Measurements from ENCODE around the gene TMEM205.

The TMEM205 gene

DNA sequence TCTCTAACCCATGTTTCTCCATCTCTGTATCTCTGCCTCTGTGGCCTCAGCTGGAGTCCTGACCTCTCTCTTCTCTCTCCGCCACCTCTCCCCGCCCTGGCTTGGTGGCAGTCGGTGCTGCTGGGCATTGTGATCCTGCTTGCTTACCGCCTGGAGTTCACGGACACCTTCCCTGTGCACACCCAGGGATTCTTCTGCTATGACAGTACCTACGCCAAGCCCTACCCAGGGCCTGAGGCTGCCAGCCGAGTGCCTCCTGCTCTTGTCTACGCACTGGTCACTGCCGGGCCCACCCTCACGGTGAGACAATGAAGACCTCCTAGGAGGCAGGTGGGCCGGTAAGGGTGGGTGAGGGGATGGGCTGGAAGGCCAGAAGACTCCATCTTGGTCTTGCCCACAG is 13.4 kb upstream of the TMEM205 start:
- no peak overlapping the region for H3K4me3 ChIP-seq (ENCODE audit: low read depth, low read length, poor library complexity, severe bottlenecking)
- H4K20me1 ChIP-seq (ENCODE audit: insufficient read depth, low read length): no peaks in the 10 kb centered on the region
- H3K4me2 ChIP-seq (ENCODE audit: low read length): no peak overlapping the region
- no peaks in the 10 kb centered on the region for H3K9me3 ChIP-seq (ENCODE audit: low read length)
- no peak for TF ChIP-seq EZH2 (IDR thresholded peaks at IDR 0.05; ENCODE audit: borderline replicate concordance, low read length)
- TF ChIP-seq, protein P1, sequence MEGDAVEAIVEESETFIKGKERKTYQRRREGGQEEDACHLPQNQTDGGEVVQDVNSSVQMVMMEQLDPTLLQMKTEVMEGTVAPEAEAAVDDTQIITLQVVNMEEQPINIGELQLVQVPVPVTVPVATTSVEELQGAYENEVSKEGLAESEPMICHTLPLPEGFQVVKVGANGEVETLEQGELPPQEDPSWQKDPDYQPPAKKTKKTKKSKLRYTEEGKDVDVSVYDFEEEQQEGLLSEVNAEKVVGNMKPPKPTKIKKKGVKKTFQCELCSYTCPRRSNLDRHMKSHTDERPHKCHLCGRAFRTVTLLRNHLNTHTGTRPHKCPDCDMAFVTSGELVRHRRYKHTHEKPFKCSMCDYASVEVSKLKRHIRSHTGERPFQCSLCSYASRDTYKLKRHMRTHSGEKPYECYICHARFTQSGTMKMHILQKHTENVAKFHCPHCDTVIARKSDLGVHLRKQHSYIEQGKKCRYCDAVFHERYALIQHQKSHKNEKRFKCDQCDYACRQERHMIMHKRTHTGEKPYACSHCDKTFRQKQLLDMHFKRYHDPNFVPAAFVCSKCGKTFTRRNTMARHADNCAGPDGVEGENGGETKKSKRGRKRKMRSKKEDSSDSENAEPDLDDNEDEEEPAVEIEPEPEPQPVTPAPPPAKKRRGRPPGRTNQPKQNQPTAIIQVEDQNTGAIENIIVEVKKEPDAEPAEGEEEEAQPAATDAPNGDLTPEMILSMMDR (IDR thresholded peaks at IDR 0.05; ENCODE audit: low read length): no peak
- H2AFZ ChIP-seq (ENCODE audit: low read length): no peak overlapping the region
- H3F3A ChIP-seq (ENCODE audit: insufficient read depth, low read length): no peaks in the 10 kb centered on the region
- H3K27me3 ChIP-seq (ENCODE audit: insufficient read depth, low read length): 0 out of 2 replicates have a peak, but pooled peaks cover 5% of the 10 kb centered on the region
- H3K79me2 ChIP-seq (ENCODE audit: insufficient read depth, low read length): no peaks in the 10 kb centered on the region
- no peak overlapping the region for H3K9ac ChIP-seq (ENCODE audit: low read length)
- H3K36me3 ChIP-seq (ENCODE audit: insufficient read depth, low read length): no peaks in the 10 kb centered on the region
- peaks cover 8% of the 10 kb centered on the region for H3K4me1 ChIP-seq (ENCODE audit: insufficient read depth, low read length, severe bottlenecking)
- no peak overlapping the region for H3K27ac ChIP-seq (ENCODE audit: low read depth, low read length, poor library complexity, severe bottlenecking)
- no peaks in the 10 kb centered on the region for H3K9me2 ChIP-seq (ENCODE audit: low read depth, low read length)

DNA sequence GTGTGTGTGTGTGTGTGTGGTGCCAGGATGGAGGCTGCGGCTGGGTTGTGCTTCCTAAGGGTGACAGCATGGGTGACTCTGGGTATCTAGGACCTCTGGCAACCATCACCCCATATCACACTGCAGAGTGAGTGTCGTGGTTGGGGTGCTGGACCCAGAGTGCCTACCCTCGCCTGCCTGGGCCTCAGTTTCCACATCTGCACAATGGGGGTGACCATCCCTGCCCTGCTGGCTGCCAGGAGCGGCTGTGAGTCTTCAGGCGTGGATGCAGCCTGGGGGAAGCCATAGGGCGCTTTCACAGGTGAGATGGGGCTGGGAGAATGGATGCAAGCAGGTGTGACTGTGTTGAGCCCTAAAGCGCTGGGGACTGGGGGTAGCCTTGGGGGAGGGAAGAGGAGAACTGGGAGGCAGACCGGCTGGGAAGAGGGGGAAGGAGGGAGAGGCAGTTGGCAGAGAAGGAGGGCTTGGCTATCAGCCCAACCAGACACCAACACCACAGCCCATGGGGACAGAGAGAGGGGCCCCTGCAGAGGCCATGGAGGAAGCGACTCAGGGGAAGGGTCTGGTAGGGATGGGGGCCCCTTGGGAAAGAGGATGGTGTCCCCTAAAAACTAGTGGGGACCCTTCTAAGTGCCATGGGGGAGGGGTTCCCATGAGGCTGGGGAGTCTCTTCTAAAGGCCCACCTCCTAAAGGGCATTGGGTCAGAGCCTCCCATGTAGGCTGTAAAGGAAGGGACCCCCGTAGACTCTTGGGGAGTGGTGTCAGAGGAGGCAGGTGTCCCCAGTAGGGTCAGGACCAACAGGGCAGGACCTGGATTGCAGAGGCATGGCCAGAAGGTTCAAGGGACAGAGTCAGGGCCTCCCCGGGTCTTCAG is 10.8 kb upstream of the TMEM205 start:
- no peaks in the 10 kb centered on the region for H3K36me3 ChIP-seq (ENCODE audit: insufficient read depth, low read length)
- no peaks in the 10 kb centered on the region for H4K20me1 ChIP-seq (ENCODE audit: insufficient read depth, low read length)
- no peaks in the 10 kb centered on the region for H3K79me2 ChIP-seq (ENCODE audit: insufficient read depth, low read length)
- H3K27ac ChIP-seq (ENCODE audit: low read depth, low read length, poor library complexity, severe bottlenecking): no peak overlapping the region
- no peak overlapping the region for H3K4me3 ChIP-seq (ENCODE audit: low read depth, low read length, poor library complexity, severe bottlenecking)
- no peak overlapping the region for H3K4me2 ChIP-seq (ENCODE audit: low read length)
- no peaks in the 10 kb centered on the region for H3K9me2 ChIP-seq (ENCODE audit: low read depth, low read length)
- no peaks in the 10 kb centered on the region for H3F3A ChIP-seq (ENCODE audit: insufficient read depth, low read length)
- H3K9me3 ChIP-seq (ENCODE audit: low read length): no peaks in the 10 kb centered on the region
- no peak for TF ChIP-seq EZH2 (IDR thresholded peaks at IDR 0.05; ENCODE audit: borderline replicate concordance, low read length)
- TF ChIP-seq, protein P1 (IDR thresholded peaks at IDR 0.05; ENCODE audit: low read length): no peak
- peaks cover 8% of the 10 kb centered on the region for H3K4me1 ChIP-seq (ENCODE audit: insufficient read depth, low read length, severe bottlenecking)
- no peak overlapping the region for H2AFZ ChIP-seq (ENCODE audit: low read length)
- 0 out of 2 replicates have a peak, but pooled peaks cover 5% of the 10 kb centered on the region for H3K27me3 ChIP-seq (ENCODE audit: insufficient read depth, low read length)
- H3K9ac ChIP-seq (ENCODE audit: low read length): no peak overlapping the region

DNA sequence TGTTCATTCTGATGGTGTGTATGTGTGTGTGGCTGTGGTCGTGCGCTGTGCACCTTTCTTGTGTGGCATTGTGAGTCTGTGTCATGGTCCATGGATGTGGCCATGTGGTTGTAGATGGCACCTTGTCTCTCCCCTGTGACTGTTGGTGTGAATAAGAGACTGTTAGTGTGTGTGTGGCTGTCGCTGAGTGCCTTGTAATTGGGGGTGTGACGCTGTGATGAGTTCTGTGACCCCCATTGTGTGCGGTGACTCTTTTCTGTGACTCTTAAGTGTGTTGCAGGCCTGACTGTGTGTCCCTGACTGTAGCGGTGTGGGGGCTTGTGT is 10.0 kb upstream of the TMEM205 start:
- peak overlapping the region; percentile 56 for H3K4me2 ChIP-seq (ENCODE audit: low read length)
- peaks cover 8% of the 10 kb centered on the region for H3K4me1 ChIP-seq (ENCODE audit: insufficient read depth, low read length, severe bottlenecking)
- H3K36me3 ChIP-seq (ENCODE audit: insufficient read depth, low read length): no peaks in the 10 kb centered on the region
- no peak overlapping the region for H3K27ac ChIP-seq (ENCODE audit: low read depth, low read length, poor library complexity, severe bottlenecking)
- H3K9me3 ChIP-seq (ENCODE audit: low read length): no peaks in the 10 kb centered on the region
- no peak for TF ChIP-seq EZH2 (IDR thresholded peaks at IDR 0.05; ENCODE audit: borderline replicate concordance, low read length)
- TF ChIP-seq, protein P1 (IDR thresholded peaks at IDR 0.05; ENCODE audit: low read length): no peak
- no peaks in the 10 kb centered on the region for H4K20me1 ChIP-seq (ENCODE audit: insufficient read depth, low read length)
- H3K9me2 ChIP-seq (ENCODE audit: low read depth, low read length): no peaks in the 10 kb centered on the region
- H3K4me3 ChIP-seq (ENCODE audit: low read depth, low read length, poor library complexity, severe bottlenecking): peak overlapping the region; percentile 51
- no peak overlapping the region for H2AFZ ChIP-seq (ENCODE audit: low read length)
- 0 out of 2 replicates have a peak, but pooled peaks cover 5% of the 10 kb centered on the region for H3K27me3 ChIP-seq (ENCODE audit: insufficient read depth, low read length)
- no peaks in the 10 kb centered on the region for H3F3A ChIP-seq (ENCODE audit: insufficient read depth, low read length)
- no peak overlapping the region; the same call in 1 of the 2 replicates for H3K9ac ChIP-seq (ENCODE audit: low read length)
- no peaks in the 10 kb centered on the region for H3K79me2 ChIP-seq (ENCODE audit: insufficient read depth, low read length)
